GM12874 (cell line): ENCODE results near the gene CCDC157.

Experiments used
- CTCF ChIP-seq: IDR thresholded peaks from 2 replicates; pipeline ENCODE4 v1.5.1; 2011; ENCODE audit warnings: low read depth, mild to moderate bottlenecking, control low read depth, low read length, moderate library complexity; ENCODE audit not compliant: insufficient read depth

CCDC157 gene

GRCh38 chr22:30348809-30349208 is 8.0 kb upstream of the CCDC157 start:
- no peak for TF ChIP-seq CTCF

GRCh38 chr22:30351226-30351625 is 5.6 kb upstream of the CCDC157 start:
- no peak for TF ChIP-seq CTCF

- no peak for TF ChIP-seq CTCF
These were observed 2.2 kb upstream of the CCDC157 start for GRCh38 chr22:30354644-30355043.

GRCh38 chr22:30357236-30357570 is 396 bp downstream of the CCDC157 start:
- no peak for TF ChIP-seq CTCF

GRCh38 chr22:30357650-30358215 is 926 bp downstream of the CCDC157 start:
- TF ChIP-seq CTCF, result no peak

GRCh38 chr22:30358541-30358940 is 1.7 kb downstream of the CCDC157 start:
- no peak for TF ChIP-seq CTCF

GRCh38 chr22:30361916-30362650 is 5.3 kb downstream of the CCDC157 start:
- TF ChIP-seq CTCF, result no peak
